NCI-H82 (cell line): ENCODE data around the gene CACNA2D1.

Experiments used
- DNase-seq: peaks from one replicate; lab custom pipeline; 2025; lab: John Stamatoyannopoulos, UW

CACNA2D1 gene

DNA sequence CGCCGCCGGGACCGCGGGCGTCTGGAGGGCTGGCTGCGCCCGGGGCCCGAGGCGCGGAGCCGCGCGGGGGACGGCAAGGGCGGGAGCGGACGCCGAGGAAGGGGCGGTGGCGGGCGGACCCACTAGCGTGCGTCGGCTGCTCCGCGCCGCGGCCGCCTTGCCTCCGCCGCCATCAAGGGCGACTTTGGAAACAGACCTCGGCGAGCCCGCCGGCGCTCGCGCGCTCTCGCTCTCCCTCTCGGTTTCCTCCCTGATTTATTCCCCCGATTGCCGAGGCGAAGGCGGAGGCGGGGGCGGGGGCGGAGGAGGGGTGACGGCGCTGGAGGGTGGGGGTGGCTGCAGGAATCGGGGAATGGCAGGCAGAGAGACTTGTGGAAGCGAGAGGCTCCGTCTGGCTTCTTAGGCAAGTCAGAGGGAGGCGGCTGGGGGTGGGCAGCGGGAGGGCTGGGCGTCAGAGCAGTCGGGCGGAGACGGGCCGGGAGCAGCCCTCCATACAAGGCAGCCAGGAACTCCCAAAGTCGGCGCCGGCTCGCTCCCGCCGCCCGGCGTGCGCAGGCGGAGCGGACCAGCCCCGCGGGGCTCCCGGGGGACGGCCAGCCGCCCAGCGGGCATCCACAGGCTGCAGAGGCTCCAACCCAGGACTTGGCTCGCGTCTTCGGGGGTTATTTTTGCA lies at the start of gene CACNA2D1:
Gene CACNA2D1 (minus strand): TSS at position 231 of the 673 bp plus-strand sequence.
- peak; percentile 97 for DNase-seq

DNA sequence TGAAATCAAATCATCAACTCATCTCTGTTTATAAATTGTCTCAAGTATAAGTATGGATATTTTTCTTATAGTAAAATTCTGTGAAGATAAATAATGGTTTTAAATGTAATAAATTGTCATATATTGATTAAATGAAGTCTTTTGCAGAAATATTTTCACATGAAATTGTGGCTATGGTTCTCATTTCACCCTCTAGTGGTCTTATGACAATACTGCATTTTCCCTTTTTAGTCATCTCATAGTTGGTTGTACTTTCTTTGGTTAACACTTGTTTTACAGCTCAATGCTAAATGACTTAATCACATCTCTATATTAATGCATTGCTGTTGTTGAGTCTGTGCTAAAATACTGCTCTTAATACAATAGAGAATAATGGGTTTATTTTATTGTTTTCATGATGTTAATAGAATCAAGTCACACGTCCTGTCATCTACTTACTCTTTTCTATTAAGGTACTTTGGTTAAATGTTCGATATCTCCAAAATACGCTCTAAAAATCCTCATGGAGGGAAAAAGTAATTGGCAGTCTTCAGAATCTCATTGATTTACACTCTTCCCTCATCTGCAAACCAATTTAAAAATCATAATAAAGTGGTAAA lies 38.0 kb upstream of the CACNA2D1 start:
- peak; percentile 49 for DNase-seq

DNA sequence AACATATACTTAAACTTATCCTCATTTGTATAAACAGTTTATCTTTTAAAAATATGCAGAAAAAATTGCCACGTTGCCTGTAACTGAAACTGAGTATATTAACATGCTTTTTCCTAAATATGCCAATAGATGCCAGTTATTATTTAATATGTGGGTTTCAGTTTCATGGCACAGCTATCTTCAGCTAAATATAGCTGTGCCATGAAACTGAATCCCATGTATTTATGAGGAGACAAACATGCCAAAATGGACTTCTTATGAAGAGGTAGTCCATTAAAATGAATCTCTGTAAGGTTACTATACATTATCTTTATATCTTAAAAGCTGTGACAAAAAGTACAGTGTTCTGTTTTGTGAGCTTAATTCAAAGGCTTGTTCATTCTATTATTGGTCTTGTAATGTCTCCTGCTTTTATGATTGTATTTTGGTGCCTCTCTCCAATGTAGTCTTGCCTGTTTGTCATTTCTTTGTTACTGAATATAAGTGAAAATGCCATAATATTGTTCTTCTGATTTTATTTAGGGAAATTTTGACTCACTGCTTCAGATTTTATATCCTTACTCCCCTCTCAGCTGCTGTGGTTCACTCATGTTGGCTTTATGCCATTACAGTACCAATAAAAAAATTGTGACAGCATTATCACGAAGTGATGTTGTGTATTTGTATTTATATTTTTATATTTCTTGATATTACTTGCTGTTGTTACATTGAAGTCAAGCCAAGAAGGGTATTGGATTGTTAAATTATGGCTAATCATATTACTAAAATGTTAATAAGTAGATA lies 34.3 kb upstream of the CACNA2D1 start:
- peak; percentile 11 for DNase-seq

DNA sequence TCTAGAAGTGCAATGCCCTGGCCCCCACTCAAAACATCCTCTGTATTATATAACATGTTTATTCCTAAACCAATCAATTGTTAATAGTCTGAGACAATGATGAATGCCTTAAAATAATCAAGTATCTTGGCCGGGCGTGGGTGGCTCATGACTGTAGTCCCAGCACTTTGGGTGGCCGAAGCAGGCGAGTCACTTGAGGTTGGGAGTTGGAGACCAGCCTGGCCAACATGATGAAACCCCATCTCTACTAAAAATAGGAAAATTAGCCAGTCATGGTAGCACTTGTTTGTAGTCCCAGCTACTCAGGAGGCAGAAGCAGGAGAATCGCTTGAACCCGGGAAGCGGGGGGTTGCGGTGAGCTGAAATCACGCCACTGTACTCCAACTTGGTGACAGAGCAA lies 29.4 kb upstream of the CACNA2D1 start:
- DNase-seq = no peak

GRCh38 chr7:82471351-82472020 lies 27.9 kb upstream of the CACNA2D1 start:
- DNase-seq = no peak

- peak; percentile 17 for DNase-seq
Observed at GRCh38 chr7:82469207-82469606, 25.6 kb upstream of the CACNA2D1 start.

GRCh38 chr7:82468435-82468834 lies 24.9 kb upstream of the CACNA2D1 start:
- DNase-seq = no peak

GRCh38 chr7:82467020-82467419 lies 23.4 kb upstream of the CACNA2D1 start:
- DNase-seq = no peak

DNA sequence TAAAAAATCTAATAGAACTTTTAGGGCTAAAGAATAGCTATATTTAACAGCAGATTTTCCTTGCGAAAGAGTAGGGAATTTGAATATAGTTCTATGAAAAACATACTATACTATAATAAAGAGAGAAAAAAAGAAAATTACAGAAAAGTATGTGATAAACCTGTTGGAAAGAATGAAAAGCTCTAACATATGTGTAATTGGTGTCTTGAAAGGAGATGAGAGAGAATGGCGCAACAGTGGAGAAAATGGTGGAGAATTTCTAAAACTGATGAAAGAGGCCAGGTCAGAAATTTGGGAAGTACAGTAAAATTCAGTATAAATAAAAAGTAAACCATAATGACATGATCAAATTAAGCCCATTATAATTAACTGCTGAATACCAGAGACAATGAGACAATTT lies 20.8 kb upstream of the CACNA2D1 start:
- no peak for DNase-seq

DNA sequence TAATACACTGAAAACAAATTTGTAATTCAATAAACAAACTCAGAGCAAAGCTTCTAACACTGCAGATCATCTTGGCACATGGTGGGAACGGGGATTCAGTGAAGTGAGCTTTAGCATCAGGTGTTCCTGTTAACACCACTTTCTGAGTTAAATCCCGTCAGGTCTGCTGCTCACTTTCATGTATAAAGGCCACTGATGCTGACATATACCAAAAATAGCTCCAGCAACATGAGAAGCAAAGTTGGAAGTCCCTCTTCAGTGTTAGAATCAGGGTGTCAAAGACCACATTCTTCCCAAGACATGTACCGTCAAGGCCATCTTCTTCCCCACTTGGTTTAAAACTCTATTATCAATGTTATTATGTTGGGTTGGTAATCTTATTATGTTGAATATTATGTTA lies 11.7 kb upstream of the CACNA2D1 start:
- no peak for DNase-seq

DNA sequence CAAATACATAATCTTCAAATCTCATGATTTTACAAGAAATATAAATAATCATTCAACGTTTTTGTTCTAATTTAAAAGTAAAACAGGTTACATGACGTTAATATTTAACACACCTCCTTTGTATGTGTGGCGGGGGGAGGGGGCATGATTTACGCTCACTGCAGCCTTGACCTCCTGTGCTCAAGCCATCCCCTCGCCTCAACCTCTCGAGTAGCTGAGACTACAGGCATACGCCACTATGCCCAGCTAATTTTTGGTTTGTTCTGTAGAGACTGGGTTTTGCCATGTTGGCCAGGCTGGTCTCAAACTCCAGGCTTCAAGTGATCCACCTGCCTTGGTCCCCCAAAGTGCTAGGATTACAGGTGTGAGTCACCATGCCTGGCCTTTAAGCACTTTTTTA lies 7.2 kb upstream of the CACNA2D1 start:
- DNase-seq = no peak

DNA sequence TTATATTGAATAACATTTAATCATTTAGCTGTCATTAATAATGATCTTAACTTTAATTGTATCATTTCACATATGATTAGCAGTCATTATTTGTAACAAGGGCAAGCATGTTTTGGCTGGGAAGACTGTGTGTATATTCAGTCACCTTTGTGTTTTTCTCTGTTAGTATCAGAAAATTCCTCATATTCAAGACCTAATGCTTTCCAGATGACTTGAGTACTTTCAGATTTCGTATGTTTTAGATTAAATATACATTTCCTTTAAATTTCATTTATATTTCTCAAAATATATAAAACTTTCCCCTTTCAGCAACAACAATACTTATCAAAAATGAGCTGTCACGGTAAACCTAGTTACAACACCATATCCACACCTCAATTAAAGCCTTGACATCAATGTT lies 6.3 kb upstream of the CACNA2D1 start:
- no peak for DNase-seq

DNA sequence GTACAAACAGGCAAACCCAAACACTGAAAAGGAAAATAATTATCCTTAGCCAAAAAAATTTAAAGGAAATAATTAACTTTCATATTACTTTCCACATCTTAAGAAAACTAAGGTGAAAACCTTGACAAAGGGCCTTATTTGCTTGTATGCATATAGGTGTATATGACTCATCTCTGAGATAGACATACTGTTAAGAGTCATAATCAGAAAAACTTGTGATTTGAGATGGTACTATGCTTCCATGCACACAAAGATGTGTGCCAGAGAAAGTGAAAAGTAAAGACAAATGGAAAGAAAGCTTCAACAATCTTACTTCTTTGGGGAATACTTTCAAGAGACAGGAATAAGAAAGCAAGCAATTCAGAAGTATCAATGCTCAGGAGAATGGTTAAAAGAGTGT lies 3.3 kb upstream of the CACNA2D1 start:
- DNase-seq = no peak

DNA sequence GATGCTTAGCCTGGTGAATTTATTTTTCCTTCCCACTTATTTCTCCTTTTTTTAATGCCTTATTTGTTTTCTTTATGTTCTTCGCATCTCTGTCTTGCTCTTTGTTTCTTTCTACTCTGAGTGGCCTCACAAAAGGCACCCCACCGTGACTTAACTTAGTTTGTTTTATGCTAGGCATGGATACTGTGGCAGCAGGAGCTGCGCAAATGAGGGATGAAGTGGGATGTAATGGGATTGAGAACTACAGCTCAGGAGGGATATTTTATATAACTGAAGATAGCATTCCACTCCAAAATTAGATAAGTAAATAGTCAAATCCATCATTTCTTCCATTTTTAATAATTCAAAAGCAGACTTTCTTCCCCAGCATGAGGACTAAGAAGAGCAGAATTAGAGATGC lies 1.7 kb upstream of the CACNA2D1 start:
- DNase-seq = peak; percentile 82

DNA sequence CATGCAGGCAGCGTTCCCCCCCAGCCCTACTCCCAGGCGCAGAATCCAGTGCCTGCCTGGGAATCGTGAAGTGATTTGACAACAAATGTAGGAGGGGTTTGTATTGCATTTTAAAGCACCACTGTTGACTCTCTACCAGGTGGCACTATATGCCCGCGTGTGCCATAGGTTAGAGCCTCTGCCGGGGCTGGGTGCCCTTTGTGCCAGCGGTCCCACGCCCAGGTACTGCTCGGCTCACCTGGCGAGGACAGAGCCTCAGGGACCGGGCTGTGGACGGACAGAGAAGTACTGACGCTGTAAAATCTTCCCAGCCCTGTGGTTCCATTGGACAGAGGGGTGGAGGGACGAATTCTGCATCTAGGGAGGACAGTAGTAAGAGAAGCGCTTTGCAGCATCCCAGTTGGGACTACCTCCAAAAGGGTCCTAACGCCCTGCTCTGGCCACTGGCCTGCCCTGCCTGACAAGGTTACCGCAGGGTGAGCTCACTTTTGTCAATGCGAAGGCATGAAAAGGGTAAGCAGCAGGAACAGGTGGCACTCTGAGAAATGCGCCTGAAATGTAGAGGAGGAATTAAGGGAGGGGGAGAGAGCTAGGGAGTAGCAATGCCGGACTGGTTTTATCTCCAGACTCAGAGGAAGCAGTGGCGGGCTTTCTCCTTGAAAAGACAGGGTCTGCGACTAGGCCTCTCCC lies 788 bp upstream of the CACNA2D1 start:
- DNase-seq = peak; percentile 90

DNA sequence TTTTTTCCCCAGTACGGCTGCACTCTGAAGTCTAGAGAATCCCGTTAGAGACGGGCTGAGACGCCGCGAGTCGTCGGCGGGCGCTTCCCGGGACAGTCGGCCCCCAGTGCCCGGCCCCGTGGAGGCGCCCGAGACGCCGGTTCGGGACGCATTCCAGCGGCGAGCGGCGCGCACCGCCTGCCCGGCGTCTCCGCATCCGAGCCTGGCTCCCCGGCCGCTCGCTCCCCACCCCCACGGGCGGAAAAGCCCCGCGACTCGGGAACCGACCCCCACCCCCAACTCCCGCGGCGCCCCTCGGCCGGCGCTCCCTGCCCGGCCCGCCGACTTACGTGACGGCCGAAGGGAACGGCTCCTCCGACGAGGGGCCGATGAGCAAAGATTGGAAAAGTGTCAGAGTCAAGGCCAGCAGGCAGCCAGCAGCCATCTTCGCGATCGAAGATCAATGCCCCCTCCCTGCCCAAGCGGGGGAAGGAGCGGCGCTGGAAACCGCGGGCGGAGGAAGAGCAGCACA lies 486 bp downstream of the CACNA2D1 start:
- peak; percentile 82 for DNase-seq

DNA sequence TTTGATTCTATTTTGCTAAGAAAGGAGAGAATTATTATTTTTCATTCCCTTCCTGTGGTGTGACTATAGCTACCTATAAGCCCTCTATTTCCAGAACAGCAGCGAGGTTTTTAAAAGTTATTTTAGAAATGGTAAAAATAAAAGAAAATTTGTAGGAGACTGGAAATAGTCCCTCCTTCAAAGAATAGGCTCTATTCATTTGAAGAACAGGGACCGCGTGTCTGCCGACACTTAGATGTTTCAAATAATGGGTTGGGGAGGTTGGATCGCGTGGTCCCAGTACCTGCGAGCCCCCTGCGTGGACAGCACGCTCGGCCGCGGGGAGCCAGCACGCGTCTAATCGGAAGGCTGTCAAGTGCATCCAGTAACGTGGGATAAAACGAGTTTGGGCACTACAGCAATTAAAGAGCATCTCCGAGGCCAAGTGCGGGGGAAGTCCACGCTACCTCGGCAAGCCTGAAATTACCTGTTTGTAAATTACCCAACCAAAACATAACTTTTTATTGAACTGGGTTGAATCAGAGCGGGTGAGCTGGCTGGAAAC lies 1.0 kb downstream of the CACNA2D1 start:
- peak; percentile 70 for DNase-seq

- DNase-seq = peak; percentile 50
Observed at GRCh38 chr7:82441669-82442478, 1.7 kb downstream of the CACNA2D1 start.

- DNase-seq = peak; percentile 55
Observed at GRCh38 chr7:82438521-82438920, 5.1 kb downstream of the CACNA2D1 start.

DNA sequence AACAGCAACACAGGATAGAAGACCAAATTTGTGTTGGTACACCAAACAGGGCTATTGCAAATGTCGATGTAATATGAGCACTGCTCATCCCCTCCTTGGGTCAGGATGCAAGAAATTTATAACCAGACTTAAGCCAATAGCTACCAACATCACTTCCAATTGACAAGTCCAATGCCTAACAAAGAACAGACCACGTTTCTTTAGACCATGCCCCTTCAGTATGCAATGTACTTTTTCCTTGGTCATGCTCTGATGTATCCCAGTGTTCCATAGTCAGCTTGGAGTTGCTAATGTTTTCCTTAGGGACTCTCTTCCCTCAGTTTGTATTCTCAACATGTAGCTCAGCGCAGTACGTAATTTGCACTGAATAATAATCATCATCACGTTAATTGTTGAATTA lies 7.8 kb downstream of the CACNA2D1 start:
- DNase-seq = no peak
